Upper lobe of left lung (tissue), 6 donors: ENCODE data around the gene ASIC4. TPM values are rescaled to one million over a fixed set of nuclear protein-coding genes. Genes with fewer than 3 reads are reported as not detected.
A peak's percentile ranks its signal among the peaks of the same experiment; 100 is the strongest.

Experiments
- ATAC-seq, 2 donors: fragments of 200-7000 bp; cut with Tn5 transposase; one replicate each; pipeline ENCODE4 v1.9.1; 2022; ENCODE audit warnings: mild to moderate bottlenecking in 2 of 2, moderate library complexity in 2 of 2; ENCODE audit not compliant: low FRiP score in 2 of 2
- DNase-seq, 2 donors: peaks; one replicate each; pipeline ENCODE4 v3.0.0-alpha.2; 2019 to 2020
- H3K27ac ChIP-seq, 4 donors: fragments of 200-600 bp; sonication (generic); one replicate each; pipeline ENCODE4 v1.5.1; 2016 to 2019
- H3K27me3 ChIP-seq, 4 donors: fragments of 200-600 bp; sonication (generic); one replicate each; pipeline ENCODE4 v1.5.1; 2017 to 2019
- H3K36me3 ChIP-seq, 4 donors: fragments of 200-600 bp; sonication (generic); one replicate each; pipeline ENCODE4 v1.5.1; 2016 to 2019
- H3K4me1 ChIP-seq, 4 donors: fragments of 200-600 bp; sonication (generic); one replicate each; pipeline ENCODE4 v1.5.1; 2018 to 2019
- H3K4me3 ChIP-seq, 4 donors: fragments of 200-600 bp; sonication (generic); one replicate each; pipeline ENCODE4 v1.5.1; 2017 to 2019; ENCODE audit warnings: mild to moderate bottlenecking in 2 of 4, moderate library complexity in 1 of 4
- H3K9me3 ChIP-seq, 4 donors: fragments of 200-600 bp; sonication (generic); one replicate each; pipeline ENCODE4 v1.5.1; 2018 to 2019
- EP300 ChIP-seq, 4 donors: sonication (generic); formaldehyde crosslinking; IDR thresholded peaks; one replicate each; pipeline ENCODE4 v1.5.1; 2017; ENCODE audit warnings: antibody characterized with exemption in 4 of 4, control low read depth in 2 of 4
- POLR2A ChIP-seq, 4 donors: fragments of 450-650 bp; IDR thresholded peaks; one replicate each; pipeline ENCODE4 v1.5.1; 2016 to 2017; ENCODE audit warnings: antibody characterized with exemption in 4 of 4, mild to moderate bottlenecking in 2 of 4
- POLR2AphosphoS5 ChIP-seq, 2 donors: sonication (generic); formaldehyde crosslinking; IDR thresholded peaks; one replicate each; pipeline ENCODE4 v1.5.1; 2017; ENCODE audit warnings: antibody characterized with exemption in 2 of 2
- WGBS, 2 donors: methylation state at CpG; one replicate each; pipeline ENCODE4 v1.1.5; 2017 to 2018; 5-methylcytosine and 5-hydroxymethylcytosine counted together
- total RNA-seq, 6 donors: library from RNA; depleted of rRNA in 4 of 6; stranded (reverse); fragments of >200 nt in 4 of 6; gene quantifications; one replicate each; pipeline versions ENCODE4 v1.1.0 to v1.2.1, GENCODE V29; 2016 to 2021
- TF ChIP-seq, protein P1 (sequence below), 6 experiments: fragments of 450-650 bp in 4 of 6; fragments of 200-600 bp in 2 of 6; sonication (generic) in 2 of 6; IDR thresholded peaks; one replicate each; pipeline ENCODE4 v1.5.1; 2016 to 2019; ENCODE audit warnings: antibody characterized with exemption in 6 of 6
- donor health status: DM: no; HTN: no; CAD: no; lungs with moderate emphysema.
- donor health status: DM: no; HTN: yes; CAD: no; lungs with severe emphysema.

ASIC4 gene
- total RNA-seq, 6 donors from 2014 or later = 0.20 to 0.34 (median 0.29) TPM; not detected in 3

DNA sequence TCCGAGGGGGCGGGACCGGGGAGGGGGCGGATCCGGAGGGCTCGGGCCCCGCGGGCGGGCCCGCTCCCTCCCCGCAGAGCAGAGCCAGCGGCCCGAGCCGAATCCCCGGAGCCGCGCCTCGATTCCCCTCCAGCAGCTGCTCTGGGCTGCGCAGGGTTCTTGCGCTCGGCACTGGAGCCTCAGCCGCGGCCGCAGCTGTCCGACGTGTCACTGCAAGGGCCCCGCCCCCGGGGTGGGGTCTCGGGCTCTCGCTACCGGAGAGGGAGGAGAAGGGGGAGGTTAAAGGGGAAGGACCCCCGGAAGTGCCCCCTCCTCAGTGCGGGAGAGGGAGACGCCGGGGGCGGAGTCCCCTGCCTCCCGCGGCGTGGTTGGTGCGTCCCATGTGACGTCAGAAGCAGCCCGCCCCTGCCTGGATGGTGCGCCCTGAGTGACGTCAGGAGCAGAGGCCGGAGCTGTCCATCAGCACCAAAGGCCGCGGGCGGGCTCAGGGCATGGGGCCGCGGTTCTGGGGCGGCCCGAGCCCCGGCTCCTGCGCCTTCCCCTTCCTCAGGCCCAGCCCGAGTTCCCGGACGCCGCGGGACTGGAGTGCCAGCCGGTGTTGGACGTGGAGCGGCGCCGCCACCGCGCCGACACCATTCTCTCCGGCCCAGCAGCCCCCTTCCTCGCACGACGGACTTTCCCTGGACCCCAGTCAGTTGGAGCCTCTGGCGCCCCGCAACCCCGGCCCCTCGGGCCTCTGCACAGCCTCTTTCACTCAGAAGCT is 29.5 kb downstream of the ASIC4 start, which contains the start of the genes CHPF and TMEM198:
CHPF (minus strand) TSS at position 214 of the 763 bp plus-strand sequence. CDS start 271 bp downstream, outside the sequence.
TMEM198 (plus strand) TSS at position 433 of the 763 bp plus-strand sequence. CDS start 700 bp downstream, outside the sequence.
- Histone ChIP-seq H3K4me1 (peaks cover 24 to 32% (median 26%) of the 10 kb centered on the region in 4 donors), H3K36me3 (peaks cover 0 to 24% (median 17%) of the 10 kb centered on the region in 4 donors), H3K27me3 (no peaks in the 10 kb centered on the region), H3K9me3 (no peaks in the 10 kb centered on the region), H3K27ac (peak within 1 kb of the TSS; percentile 72 to 86 (median 80)), H3K4me3 (peak within 1 kb of the TSS; percentile 77 to 82 (median 80))
- TF ChIP-seq POLR2A (IDR thresholded peaks at IDR 0.05) (peak in 2 of 4 donors; percentile 42 to 74), EP300 (IDR thresholded peaks at IDR 0.05) (peak in 1 of 4 donors; percentile 1), POLR2AphosphoS5 (IDR thresholded peaks at IDR 0.05) (peak; percentile 38 to 69)
- TF ChIP-seq, protein P1, sequence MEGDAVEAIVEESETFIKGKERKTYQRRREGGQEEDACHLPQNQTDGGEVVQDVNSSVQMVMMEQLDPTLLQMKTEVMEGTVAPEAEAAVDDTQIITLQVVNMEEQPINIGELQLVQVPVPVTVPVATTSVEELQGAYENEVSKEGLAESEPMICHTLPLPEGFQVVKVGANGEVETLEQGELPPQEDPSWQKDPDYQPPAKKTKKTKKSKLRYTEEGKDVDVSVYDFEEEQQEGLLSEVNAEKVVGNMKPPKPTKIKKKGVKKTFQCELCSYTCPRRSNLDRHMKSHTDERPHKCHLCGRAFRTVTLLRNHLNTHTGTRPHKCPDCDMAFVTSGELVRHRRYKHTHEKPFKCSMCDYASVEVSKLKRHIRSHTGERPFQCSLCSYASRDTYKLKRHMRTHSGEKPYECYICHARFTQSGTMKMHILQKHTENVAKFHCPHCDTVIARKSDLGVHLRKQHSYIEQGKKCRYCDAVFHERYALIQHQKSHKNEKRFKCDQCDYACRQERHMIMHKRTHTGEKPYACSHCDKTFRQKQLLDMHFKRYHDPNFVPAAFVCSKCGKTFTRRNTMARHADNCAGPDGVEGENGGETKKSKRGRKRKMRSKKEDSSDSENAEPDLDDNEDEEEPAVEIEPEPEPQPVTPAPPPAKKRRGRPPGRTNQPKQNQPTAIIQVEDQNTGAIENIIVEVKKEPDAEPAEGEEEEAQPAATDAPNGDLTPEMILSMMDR (IDR thresholded peaks at IDR 0.05) = no peak
- ATAC-seq (peak; percentile 94 to 95), DNase-seq (peak; percentile 97 to 99)
- WGBS, 2 donors = 1 to 3% methylated on average over 13 to 31 of the region's 75 CpGs

DNA sequence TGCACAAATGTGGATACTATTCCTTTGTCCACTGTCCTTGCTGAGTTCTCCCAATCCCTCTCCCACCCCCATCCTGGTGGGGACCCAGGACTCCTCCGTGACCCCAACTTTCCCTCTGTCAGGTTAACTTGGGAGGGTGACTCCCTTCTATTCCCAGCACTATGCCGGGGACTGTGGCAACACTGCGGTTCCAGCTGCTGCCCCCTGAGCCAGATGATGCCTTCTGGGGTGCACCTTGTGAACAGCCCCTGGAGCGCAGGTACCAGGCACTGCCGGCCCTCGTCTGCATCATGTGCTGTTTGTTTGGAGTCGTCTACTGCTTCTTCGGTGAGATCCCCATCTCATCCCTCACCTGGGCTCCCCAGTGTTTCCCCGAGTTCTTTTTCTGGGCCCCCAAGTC is 30.3 kb downstream of the ASIC4 start:
- Histone ChIP-seq H3K27ac (peak overlapping the region in 2 of 4 donors; percentile 83 to 86), H3K9me3 (no peaks in the 10 kb centered on the region), H3K4me1 (peaks cover 24 to 32% (median 26%) of the 10 kb centered on the region in 4 donors), H3K4me3 (peak overlapping the region in 3 of 4 donors; percentile 77 to 80 (median 80)), H3K27me3 (no peaks in the 10 kb centered on the region), H3K36me3 (peaks cover 0 to 16% (median 10%) of the 10 kb centered on the region in 4 donors)
- DNase-seq (no peak), ATAC-seq (no peak)
- TF ChIP-seq POLR2A (IDR thresholded peaks at IDR 0.05) (no peak), POLR2AphosphoS5 (IDR thresholded peaks at IDR 0.05) (no peak), EP300 (IDR thresholded peaks at IDR 0.05) (no peak)
- TF ChIP-seq, protein P1 (IDR thresholded peaks at IDR 0.05) = no peak
- 48% methylated on average over 9 of the region's 9 CpGs for WGBS, 2 donors

DNA sequence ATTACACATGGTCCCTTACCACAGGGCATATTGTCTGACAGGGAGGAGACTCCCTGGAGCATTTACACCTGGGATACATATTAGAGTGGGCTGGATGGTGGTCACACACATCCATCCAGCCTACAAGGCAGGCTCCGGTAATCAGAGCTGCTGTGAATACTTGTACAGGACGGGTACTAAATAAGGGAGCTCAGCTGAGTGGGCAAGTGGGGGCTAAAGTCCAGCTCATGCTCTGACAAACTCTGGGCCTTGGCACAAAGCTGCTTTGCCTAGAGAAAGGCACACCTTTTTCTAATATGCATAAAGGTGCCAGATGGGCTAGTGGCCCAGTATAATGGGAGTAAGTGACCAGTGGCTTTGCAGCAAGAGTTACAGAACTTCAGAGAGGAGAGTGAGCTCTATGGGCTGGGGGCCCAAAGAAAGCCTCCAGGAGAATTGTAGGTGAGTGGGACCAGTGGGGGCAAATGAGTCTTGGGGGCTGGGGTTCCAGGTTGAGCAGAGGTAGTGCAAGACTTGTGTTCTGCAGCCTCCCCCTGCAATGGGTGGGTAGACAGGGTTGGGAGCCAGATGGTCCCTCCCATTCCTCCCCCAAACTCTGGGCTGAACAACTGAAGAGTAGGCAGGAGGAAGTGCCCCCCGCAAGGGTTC is 31.1 kb downstream of the ASIC4 start:
- WGBS, 2 donors = 78 to 86% methylated on average over 3 of the region's 3 CpGs
- DNase-seq (no peak), ATAC-seq (no peak)
- Histone ChIP-seq H3K9me3 (no peaks in the 10 kb centered on the region), H3K27ac (no peak overlapping the region), H3K27me3 (no peaks in the 10 kb centered on the region), H3K36me3 (peaks cover 0 to 8% (median 1%) of the 10 kb centered on the region in 4 donors), H3K4me1 (peaks cover 24 to 32% (median 26%) of the 10 kb centered on the region in 4 donors), H3K4me3 (no peak overlapping the region)
- TF ChIP-seq, protein P1 (IDR thresholded peaks at IDR 0.05) = no peak
- TF ChIP-seq POLR2AphosphoS5 (IDR thresholded peaks at IDR 0.05) (no peak), EP300 (IDR thresholded peaks at IDR 0.05) (no peak)

DNA sequence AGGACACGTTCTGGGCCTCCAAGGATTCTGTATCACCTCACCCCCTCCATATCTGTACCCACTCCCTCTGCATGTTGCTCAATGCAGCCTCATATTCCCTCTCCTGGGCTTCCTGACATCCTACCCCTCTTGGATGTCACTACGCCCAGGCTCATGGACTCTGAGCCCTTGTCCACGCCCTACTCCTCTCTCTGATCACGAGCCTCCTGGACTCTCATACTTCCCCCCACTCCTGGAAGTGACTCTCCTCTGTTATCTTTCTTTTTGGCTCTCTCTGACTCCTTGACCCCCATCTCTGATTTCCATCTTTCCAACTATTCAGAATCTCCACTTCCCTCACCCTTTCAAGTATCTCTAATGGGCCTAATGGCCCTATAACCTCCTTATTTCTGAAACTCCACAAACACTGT is 31.7 kb downstream of the ASIC4 start:
- no peak for ATAC-seq
- WGBS, 2 donors = 58 to 69% methylated on average over 4 of the region's 4 CpGs

More for the DNA sequence above, 31.7 kb downstream of the ASIC4 start:
- Histone ChIP-seq H3K4me3 (no peak overlapping the region), H3K9me3 (no peaks in the 10 kb centered on the region), H3K36me3 (peaks cover 0 to 3% (median 0%) of the 10 kb centered on the region in 4 donors), H3K27me3 (no peaks in the 10 kb centered on the region), H3K4me1 (peaks cover 24 to 32% (median 26%) of the 10 kb centered on the region in 4 donors), H3K27ac (no peak overlapping the region)
- no peak for TF ChIP-seq POLR2A (IDR thresholded peaks at IDR 0.05)
- TF ChIP-seq, protein P1 (IDR thresholded peaks at IDR 0.05) = no peak
- TF ChIP-seq POLR2AphosphoS5 (IDR thresholded peaks at IDR 0.05) = no peak
- no peak for TF ChIP-seq EP300 (IDR thresholded peaks at IDR 0.05)
- no peak for DNase-seq
